Measurements from ENCODE around the gene TAS2R50.

The TAS2R50 gene

GRCh38 chr12:10956085-10956484 is 30.6 kb downstream of the TAS2R50 start:
- no peak overlapping the region for H2AFZ ChIP-seq (ENCODE audit: low read length, unreplicated experiment)
- no peaks in the 10 kb centered on the region for H3K36me3 ChIP-seq (ENCODE audit: insufficient read depth, low read length)
- peaks cover 4% of the 10 kb centered on the region for H3K79me2 ChIP-seq (ENCODE audit: control insufficient read depth, insufficient read depth, low read length, unreplicated experiment)
- H3K4me1 ChIP-seq (ENCODE audit: control insufficient read depth, insufficient read depth, low read length, unreplicated experiment), result no peaks in the 10 kb centered on the region
- no peak overlapping the region for H3K4me3 ChIP-seq (ENCODE audit: low read depth, low read length)
- H3K27me3 ChIP-seq (ENCODE audit: insufficient read depth, low read length), result no peaks in the 10 kb centered on the region
- no peak overlapping the region for H3K27ac ChIP-seq (ENCODE audit: low read depth, low read length)

GRCh38 chr12:10952645-10953044 is 34.1 kb downstream of the TAS2R50 start:
- no peaks in the 10 kb centered on the region for H3K27me3 ChIP-seq (ENCODE audit: insufficient read depth, low read length)
- H3K36me3 ChIP-seq (ENCODE audit: insufficient read depth, low read length), result peaks cover 2% of the 10 kb centered on the region; the same call in 1 of the 2 replicates
- no peak overlapping the region for H3K27ac ChIP-seq (ENCODE audit: low read depth, low read length)
- no peak overlapping the region for H3K4me3 ChIP-seq (ENCODE audit: low read depth, low read length)
- peaks cover 4% of the 10 kb centered on the region for H3K79me2 ChIP-seq (ENCODE audit: control insufficient read depth, insufficient read depth, low read length, unreplicated experiment)
- no peaks in the 10 kb centered on the region for H3K4me1 ChIP-seq (ENCODE audit: control insufficient read depth, insufficient read depth, low read length, unreplicated experiment)
- H2AFZ ChIP-seq (ENCODE audit: low read length, unreplicated experiment), result no peak overlapping the region

- H3K27me3 ChIP-seq (ENCODE audit: insufficient read depth, low read length), result no peaks in the 10 kb centered on the region
- H3K4me3 ChIP-seq (ENCODE audit: low read depth, low read length), result no peak overlapping the region
- no peak overlapping the region for H3K27ac ChIP-seq (ENCODE audit: low read depth, low read length)
- peaks cover 7% of the 10 kb centered on the region for H3K4me1 ChIP-seq (ENCODE audit: control insufficient read depth, insufficient read depth, low read length, unreplicated experiment)
- peaks cover 5% of the 10 kb centered on the region for H3K36me3 ChIP-seq (ENCODE audit: insufficient read depth, low read length)
- no peaks in the 10 kb centered on the region for H3K79me2 ChIP-seq (ENCODE audit: control insufficient read depth, insufficient read depth, low read length, unreplicated experiment)
- H2AFZ ChIP-seq (ENCODE audit: low read length, unreplicated experiment), result no peak overlapping the region
Observed at GRCh38 chr12:10943167-10943566, 43.5 kb downstream of the TAS2R50 start.

- Histone ChIP-seq H3K79me2 (ENCODE audit: control insufficient read depth, insufficient read depth, low read length, unreplicated experiment) (no peaks in the 10 kb centered on the region), H3K27ac (ENCODE audit: low read depth, low read length) (no peak overlapping the region), H3K4me3 (ENCODE audit: low read depth, low read length) (no peak overlapping the region), H3K27me3 (ENCODE audit: insufficient read depth, low read length) (no peaks in the 10 kb centered on the region), H2AFZ (ENCODE audit: low read length, unreplicated experiment) (no peak overlapping the region), H3K4me1 (ENCODE audit: control insufficient read depth, insufficient read depth, low read length, unreplicated experiment) (peaks cover 7% of the 10 kb centered on the region), H3K36me3 (ENCODE audit: insufficient read depth, low read length) (peaks cover 3% of the 10 kb centered on the region)
Observed at GRCh38 chr12:10941916-10942607, 44.6 kb downstream of the TAS2R50 start.

- Histone ChIP-seq H3K79me2 (ENCODE audit: control insufficient read depth, insufficient read depth, low read length, unreplicated experiment) (no peaks in the 10 kb centered on the region), H3K27me3 (ENCODE audit: insufficient read depth, low read length) (no peaks in the 10 kb centered on the region), H3K36me3 (ENCODE audit: insufficient read depth, low read length) (no peaks in the 10 kb centered on the region), H3K27ac (ENCODE audit: low read depth, low read length) (no peak overlapping the region), H3K4me3 (ENCODE audit: low read depth, low read length) (no peak overlapping the region), H3K4me1 (ENCODE audit: control insufficient read depth, insufficient read depth, low read length, unreplicated experiment) (peaks cover 7% of the 10 kb centered on the region), H2AFZ (ENCODE audit: low read length, unreplicated experiment) (no peak overlapping the region)
Observed at GRCh38 chr12:10941369-10941768, 45.3 kb downstream of the TAS2R50 start.

- no peaks in the 10 kb centered on the region for H3K36me3 ChIP-seq (ENCODE audit: insufficient read depth, low read length)
- H3K4me3 ChIP-seq (ENCODE audit: low read depth, low read length), result no peak overlapping the region
- H3K4me1 ChIP-seq (ENCODE audit: control insufficient read depth, insufficient read depth, low read length, unreplicated experiment), result peaks cover 7% of the 10 kb centered on the region
- no peak overlapping the region for H3K27ac ChIP-seq (ENCODE audit: low read depth, low read length)
- H3K27me3 ChIP-seq (ENCODE audit: insufficient read depth, low read length), result no peaks in the 10 kb centered on the region
- no peaks in the 10 kb centered on the region for H3K79me2 ChIP-seq (ENCODE audit: control insufficient read depth, insufficient read depth, low read length, unreplicated experiment)
- no peak overlapping the region for H2AFZ ChIP-seq (ENCODE audit: low read length, unreplicated experiment)
Observed at GRCh38 chr12:10940389-10940788, 46.3 kb downstream of the TAS2R50 start.

GRCh38 chr12:10939163-10939562 is 47.5 kb downstream of the TAS2R50 start, which contains the start of gene TAS2R14:
TSS of gene TAS2R14 (minus strand) at chr12:10939263. CDS start at chr12:10939207, 56 bp downstream.
- no peaks in the 10 kb centered on the region for H3K36me3 ChIP-seq (ENCODE audit: insufficient read depth, low read length)

GRCh38 chr12:10936506-10936905 is 50.2 kb downstream of the TAS2R50 start:
- Histone ChIP-seq H3K4me1 (ENCODE audit: control insufficient read depth, insufficient read depth, low read length, unreplicated experiment) (peaks cover 7% of the 10 kb centered on the region), H3K36me3 (ENCODE audit: insufficient read depth, low read length) (no peaks in the 10 kb centered on the region), H3K79me2 (ENCODE audit: control insufficient read depth, insufficient read depth, low read length, unreplicated experiment) (no peaks in the 10 kb centered on the region), H3K27me3 (ENCODE audit: insufficient read depth, low read length) (no peaks in the 10 kb centered on the region), H3K27ac (ENCODE audit: low read depth, low read length) (no peak overlapping the region), H3K4me3 (ENCODE audit: low read depth, low read length) (no peak overlapping the region), H2AFZ (ENCODE audit: low read length, unreplicated experiment) (no peak overlapping the region)

More at GRCh38 chr12:10939163-10939562, 47.5 kb downstream of the TAS2R50 start, which contains the start of gene TAS2R14:
- Histone ChIP-seq H3K4me1 (ENCODE audit: control insufficient read depth, insufficient read depth, low read length, unreplicated experiment) (peaks cover 7% of the 10 kb centered on the region), H3K79me2 (ENCODE audit: control insufficient read depth, insufficient read depth, low read length, unreplicated experiment) (no peaks in the 10 kb centered on the region), H3K27ac (ENCODE audit: low read depth, low read length) (no peak within 1 kb of the TSS), H3K27me3 (ENCODE audit: insufficient read depth, low read length) (no peaks in the 10 kb centered on the region), H3K4me3 (ENCODE audit: low read depth, low read length) (no peak within 1 kb of the TSS), H2AFZ (ENCODE audit: low read length, unreplicated experiment) (no peak within 1 kb of the TSS)
